ENCODE data around the gene PRKG1.

Gene PRKG1

GRCh38 chr10:51792678-51793077 is 718.4 kb downstream of the PRKG1 start:
- no peak for DNase-seq (ENCODE audit: low spot score)
- no peak for TF ChIP-seq CTCF (IDR thresholded peaks at IDR 0.05; ENCODE audit: extremely low read depth, insufficient read depth, missing control alignments)
- in situ Hi-C loops (cut with MboI; ENCODE audit: low pct_unique_long_range_greater_than_20kb, low sequenced_read_pairs, unreplicated experiment), result no loop called here

- in situ Hi-C loops (cut with MboI; ENCODE audit: low pct_unique_long_range_greater_than_20kb, low sequenced_read_pairs, unreplicated experiment), result no loop called here
- DNase-seq (ENCODE audit: low spot score), result no peak
- no peak for TF ChIP-seq CTCF (IDR thresholded peaks at IDR 0.05; ENCODE audit: extremely low read depth, insufficient read depth, missing control alignments)
These were observed 725.8 kb downstream of the PRKG1 start for GRCh38 chr10:51800121-51800520.

- in situ Hi-C loops (cut with MboI; ENCODE audit: low pct_unique_long_range_greater_than_20kb, low sequenced_read_pairs, unreplicated experiment), result no loop called here
- no peak for DNase-seq (ENCODE audit: low spot score)
- TF ChIP-seq CTCF (IDR thresholded peaks at IDR 0.05; ENCODE audit: extremely low read depth, insufficient read depth, missing control alignments), result no peak
These were observed 726.6 kb downstream of the PRKG1 start for GRCh38 chr10:51800725-51801424.

GRCh38 chr10:51802030-51802429 is 727.7 kb downstream of the PRKG1 start:
- in situ Hi-C loops (cut with MboI; ENCODE audit: low pct_unique_long_range_greater_than_20kb, low sequenced_read_pairs, unreplicated experiment), result no loop called here
- TF ChIP-seq CTCF (IDR thresholded peaks at IDR 0.05; ENCODE audit: extremely low read depth, insufficient read depth, missing control alignments), result no peak
- no peak for DNase-seq (ENCODE audit: low spot score)

GRCh38 chr10:51804866-51805265 is 730.6 kb downstream of the PRKG1 start:
- in situ Hi-C loops (cut with MboI; ENCODE audit: low pct_unique_long_range_greater_than_20kb, low sequenced_read_pairs, unreplicated experiment), result no loop called here

GRCh38 chr10:51806079-51806835 is 732.0 kb downstream of the PRKG1 start:
- in situ Hi-C loops (cut with MboI; ENCODE audit: low pct_unique_long_range_greater_than_20kb, low sequenced_read_pairs, unreplicated experiment), result no loop called here
- TF ChIP-seq CTCF (IDR thresholded peaks at IDR 0.05; ENCODE audit: extremely low read depth, insufficient read depth, missing control alignments), result no peak
- no peak for DNase-seq (ENCODE audit: low spot score)

More at GRCh38 chr10:51804866-51805265, 730.6 kb downstream of the PRKG1 start:
- no peak for TF ChIP-seq CTCF (IDR thresholded peaks at IDR 0.05; ENCODE audit: extremely low read depth, insufficient read depth, missing control alignments)
- DNase-seq (ENCODE audit: low spot score), result no peak
